ENCODE data around the gene SLC1A2.

DNA sequence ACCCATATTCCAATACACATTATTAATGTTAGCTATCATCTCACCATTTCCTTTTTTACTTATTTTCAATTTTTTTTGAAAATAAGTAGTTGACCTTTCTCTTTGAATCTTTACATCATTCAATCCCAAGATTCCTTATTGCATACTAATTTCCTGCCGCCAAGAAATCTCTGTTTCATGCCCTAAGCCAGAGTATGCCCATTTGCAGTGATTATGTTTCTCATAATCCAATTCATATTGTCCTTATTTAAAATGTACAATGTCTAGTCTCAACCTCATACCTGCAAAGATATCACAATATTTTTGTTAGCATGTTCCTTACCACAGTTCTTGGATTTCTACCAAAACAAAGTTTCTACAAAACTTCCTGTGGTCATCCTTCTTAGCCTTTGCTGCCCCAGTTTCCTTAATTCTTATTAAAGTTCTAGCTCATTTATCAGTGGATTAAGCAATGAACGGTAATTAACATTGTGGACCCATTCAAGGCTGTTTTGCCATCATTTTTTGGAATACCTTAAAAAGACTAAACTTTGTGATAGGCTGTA lies 205.1 kb downstream of the SLC1A2 start:
- no peak for TF ChIP-seq POLR2AphosphoS5 (IDR thresholded peaks at IDR 0.05)
- TF ChIP-seq, protein P1, sequence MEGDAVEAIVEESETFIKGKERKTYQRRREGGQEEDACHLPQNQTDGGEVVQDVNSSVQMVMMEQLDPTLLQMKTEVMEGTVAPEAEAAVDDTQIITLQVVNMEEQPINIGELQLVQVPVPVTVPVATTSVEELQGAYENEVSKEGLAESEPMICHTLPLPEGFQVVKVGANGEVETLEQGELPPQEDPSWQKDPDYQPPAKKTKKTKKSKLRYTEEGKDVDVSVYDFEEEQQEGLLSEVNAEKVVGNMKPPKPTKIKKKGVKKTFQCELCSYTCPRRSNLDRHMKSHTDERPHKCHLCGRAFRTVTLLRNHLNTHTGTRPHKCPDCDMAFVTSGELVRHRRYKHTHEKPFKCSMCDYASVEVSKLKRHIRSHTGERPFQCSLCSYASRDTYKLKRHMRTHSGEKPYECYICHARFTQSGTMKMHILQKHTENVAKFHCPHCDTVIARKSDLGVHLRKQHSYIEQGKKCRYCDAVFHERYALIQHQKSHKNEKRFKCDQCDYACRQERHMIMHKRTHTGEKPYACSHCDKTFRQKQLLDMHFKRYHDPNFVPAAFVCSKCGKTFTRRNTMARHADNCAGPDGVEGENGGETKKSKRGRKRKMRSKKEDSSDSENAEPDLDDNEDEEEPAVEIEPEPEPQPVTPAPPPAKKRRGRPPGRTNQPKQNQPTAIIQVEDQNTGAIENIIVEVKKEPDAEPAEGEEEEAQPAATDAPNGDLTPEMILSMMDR (IDR thresholded peaks at IDR 0.05), result no peak
- no peak for TF ChIP-seq POLR2A (IDR thresholded peaks at IDR 0.05)
